ENCODE results near the gene PPP1R12B.
"Not testable (repeated sequence)": the region's sequence is repeated elsewhere in the genome, so short reads cannot be mapped to it uniquely, and the experiment has no call there.

The PPP1R12B gene

DNA sequence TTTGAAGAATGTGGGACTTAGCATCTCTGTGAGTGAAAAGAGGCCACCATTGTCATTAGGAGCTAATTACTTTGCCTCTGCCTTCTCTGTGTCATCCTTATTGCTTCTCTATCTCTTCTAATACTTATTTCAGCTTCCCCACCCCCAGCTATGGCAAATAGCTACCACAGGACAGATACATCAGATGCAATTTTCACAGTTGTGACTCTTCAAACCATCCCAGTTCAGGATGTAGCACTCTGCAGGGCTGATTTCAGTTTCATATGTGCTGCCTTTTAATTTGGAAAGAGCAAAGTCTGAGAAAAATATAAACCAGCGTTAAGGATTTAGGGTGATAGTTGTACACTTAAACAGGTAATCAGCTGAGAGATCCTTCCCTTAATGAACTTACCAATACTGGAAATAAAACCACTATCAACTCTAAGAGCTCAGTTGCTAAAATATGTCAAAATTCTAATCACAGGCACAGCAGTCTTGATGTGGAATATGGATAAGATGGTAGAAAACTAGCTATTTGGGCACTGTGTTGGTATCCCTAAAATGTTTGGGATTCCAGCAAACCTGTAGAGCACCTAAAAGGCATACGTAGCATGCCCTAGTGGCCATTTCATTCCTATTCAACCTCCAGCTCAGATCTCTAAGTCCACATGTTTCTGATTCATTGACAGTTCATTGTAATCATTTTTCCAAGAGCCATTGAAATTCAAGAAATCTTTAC lies 213.4 kb downstream of the PPP1R12B start:
- no peak for DNase-seq (ENCODE audit: low spot score)

DNA sequence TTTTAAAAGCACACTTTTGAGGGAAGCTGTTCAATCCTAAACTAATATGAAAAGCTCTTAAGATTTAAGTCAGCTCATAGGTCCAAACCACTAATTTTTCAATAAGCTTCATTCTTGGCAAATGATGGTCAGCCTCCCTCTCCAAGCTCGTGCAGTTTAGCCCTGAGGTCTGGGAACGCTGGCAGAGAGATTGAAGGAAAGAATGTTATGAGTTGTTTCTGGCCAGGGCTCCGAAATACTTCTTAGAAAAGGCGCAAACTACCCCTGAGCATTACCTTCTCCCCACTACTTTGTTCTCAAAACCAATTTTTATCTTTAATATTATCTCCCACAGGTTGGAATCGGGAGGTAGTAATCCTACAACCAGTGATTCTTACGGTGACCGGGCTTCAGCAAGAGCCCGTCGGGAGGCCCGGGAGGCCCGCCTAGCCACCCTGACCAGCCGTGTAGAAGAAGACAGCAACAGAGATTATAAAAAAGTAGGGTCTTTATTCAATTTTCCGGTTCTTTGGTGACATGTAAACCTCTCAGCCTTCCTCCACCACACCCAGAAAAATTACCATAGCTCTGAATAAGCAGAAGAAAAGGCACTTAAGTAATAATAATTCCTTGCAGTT lies 214.1 kb downstream of the PPP1R12B start:
- no peak for DNase-seq (ENCODE audit: low spot score)

DNA sequence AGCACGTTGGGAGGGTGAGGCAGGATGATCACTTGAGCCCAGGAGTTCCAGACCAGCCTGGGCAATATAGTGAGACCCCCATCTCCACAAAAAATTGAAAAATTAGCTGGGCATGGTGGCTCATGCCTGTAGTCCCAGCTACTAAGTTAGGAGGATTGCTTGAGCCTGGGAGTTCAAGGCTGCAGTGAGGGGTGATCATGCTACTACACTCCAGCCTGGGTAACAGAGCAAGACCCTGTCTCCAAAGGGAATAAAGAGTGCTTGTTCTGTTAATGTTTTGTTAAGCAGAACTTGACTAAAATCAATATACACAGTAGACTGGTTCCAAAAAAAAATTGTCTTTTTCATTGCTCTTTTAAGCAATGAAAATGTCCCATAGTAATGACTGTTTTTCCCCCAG lies 215.3 kb downstream of the PPP1R12B start:
- DNase-seq (ENCODE audit: low spot score) = no peak

DNA sequence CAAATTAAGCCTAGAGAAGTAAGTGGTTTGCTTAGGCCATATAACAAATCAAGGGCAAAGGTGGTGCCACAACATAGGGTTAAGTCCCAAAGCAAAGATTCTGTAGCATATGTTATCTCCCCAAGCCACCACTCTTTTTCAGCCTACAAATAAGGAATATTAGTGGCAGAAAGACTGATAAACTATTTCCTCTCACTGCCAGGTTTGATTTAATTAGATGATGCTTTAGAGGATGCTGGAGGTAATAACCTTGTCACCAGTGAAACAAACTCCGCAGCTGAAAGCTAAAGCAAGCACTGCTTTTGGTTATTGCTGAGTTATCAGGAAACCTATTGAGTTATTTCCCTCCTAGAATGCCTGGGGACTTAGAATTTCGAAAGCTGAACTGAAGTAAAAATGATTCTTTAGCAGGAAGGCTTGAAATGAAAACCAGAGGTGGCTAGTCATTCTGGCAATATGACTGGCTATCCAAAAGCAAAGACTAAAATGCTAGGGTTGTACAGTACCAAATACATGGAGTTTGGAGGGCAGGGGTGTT lies 216.5 kb downstream of the PPP1R12B start:
- no peak for DNase-seq (ENCODE audit: low spot score)

DNA sequence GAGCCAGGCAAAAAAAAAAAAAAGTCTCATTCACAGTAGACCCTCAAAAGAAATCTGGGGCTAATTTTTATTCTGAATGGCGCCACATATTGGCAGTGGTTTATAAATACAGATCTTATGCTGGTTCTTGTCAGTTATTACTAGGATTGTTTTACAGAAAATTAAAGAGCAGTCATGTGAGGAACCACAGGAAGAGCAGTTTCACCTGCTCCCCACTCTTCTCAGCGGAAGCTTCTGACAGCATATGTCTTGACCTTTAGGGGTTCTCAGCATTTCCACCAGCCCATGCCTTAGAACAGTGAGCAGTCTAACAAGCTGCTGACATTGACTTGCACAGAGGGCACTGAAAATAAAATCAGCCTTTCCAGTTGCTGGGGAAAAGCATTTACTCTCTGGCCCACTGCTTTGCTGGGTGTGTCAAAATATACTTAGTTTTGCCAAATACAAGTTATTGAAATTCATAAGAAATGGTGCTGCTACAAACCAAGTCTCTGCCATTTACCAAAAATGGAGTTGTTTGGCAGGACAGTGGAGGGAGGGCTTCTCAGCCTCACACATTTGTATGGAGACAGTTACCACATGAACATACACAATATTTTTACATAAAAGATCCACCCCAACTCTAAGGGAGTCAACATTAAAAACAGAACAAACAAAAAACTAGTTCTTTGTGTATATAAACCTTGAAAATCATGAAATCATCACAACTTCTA lies 217.5 kb downstream of the PPP1R12B start:
- no peak for DNase-seq (ENCODE audit: low spot score)

DNA sequence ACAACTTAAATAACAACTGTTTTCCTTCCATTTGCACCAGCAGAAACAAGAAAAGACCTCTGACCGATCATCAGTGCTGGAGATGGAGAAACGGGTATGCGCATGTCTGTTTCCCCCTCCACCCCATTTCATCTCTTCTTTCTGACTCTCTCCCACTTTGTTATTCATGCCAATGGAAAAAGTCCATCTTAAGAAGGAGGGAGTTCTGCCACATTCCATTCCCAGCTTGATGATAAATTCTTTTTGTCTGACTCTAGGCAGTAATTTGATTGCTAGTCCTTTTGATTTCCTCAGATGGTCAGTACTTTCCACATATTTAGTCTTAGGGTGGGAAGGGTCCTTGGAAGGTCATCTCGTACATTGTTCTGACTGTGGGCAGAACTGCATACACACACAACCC lies 219.2 kb downstream of the PPP1R12B start:
- peak; percentile 75 for DNase-seq (ENCODE audit: low spot score)

DNA sequence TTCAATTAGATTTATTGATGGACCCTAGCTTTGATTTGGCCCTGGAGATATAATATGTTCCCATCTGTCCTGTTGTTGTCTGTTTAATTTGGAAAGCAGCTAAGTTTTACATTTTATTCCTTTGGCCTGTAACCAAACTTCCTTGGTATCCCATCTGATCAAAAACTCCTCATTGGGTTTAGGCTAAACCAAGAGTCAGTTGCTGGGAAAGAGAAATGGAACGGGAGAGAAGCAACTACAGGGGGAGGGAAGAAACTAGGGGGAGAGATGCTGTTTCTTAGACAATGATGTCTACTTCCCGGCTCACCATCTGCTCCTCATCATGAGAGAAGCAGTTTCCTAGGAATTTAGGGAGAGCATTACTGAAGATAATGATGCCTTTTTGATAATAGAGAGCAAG lies 219.9 kb downstream of the PPP1R12B start:
- DNase-seq (ENCODE audit: low spot score) = no peak

DNA sequence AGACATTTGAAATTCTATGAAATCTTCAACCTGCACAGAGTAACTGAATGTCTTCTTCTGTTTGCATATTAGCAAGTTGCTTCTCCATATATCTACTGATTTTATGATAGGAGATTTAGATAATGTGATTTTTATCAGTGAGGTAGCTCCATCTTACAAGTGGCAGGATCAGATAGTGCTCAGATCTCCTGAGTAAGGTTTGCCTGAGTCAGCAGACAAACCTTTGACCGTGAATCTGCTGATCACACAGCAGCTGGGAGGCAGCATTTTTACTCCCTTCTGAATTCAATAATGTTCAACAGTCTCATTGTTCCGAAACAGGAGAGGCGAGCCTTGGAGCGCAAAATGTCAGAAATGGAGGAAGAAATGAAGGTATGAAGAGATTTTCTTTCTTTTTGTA lies 220.3 kb downstream of the PPP1R12B start:
- DNase-seq (ENCODE audit: low spot score) = no peak

DNA sequence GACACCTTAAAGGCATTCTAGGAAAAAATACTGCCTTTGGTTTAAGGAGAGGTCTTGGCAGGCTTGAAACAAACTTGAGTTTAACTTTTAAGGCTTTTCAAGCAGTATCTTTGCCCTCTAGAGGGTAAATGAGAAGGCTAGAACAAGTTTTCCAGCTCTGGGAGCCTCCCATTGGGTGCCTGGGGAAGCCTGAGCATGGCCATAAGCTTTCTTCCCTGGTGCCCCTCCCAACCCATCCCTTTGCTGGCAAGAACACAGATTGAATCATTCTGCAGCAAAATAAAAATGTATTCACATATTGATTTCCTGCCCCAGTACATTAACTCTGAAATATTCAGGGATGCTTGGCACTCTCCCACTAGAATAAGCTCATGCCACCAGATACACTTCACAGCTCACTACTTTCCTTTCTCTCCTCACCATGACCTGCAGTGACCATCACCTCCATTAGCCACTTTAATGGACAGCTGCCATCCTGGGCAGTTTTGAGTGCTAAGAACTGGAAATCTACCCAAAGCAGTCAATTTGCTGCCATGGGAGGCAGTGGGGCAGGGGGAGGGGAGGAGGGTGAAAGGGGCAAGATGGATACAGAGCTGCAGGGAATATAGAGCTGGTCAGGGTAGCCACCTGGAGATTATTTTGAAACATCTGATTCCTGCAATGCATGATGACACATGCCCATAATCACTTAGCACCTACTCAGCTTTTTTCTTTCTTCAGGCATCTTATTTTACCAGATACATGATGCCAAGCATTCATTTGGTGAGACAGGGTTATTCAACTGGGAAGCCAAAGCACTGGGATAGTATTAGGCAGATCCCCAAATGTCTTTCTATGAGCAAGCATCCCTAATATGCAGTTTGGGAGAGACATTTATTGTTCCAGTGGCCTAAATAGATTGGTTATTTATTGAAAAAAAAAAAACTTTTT lies 221.2 kb downstream of the PPP1R12B start:
- DNase-seq (ENCODE audit: low spot score) = no peak

DNA sequence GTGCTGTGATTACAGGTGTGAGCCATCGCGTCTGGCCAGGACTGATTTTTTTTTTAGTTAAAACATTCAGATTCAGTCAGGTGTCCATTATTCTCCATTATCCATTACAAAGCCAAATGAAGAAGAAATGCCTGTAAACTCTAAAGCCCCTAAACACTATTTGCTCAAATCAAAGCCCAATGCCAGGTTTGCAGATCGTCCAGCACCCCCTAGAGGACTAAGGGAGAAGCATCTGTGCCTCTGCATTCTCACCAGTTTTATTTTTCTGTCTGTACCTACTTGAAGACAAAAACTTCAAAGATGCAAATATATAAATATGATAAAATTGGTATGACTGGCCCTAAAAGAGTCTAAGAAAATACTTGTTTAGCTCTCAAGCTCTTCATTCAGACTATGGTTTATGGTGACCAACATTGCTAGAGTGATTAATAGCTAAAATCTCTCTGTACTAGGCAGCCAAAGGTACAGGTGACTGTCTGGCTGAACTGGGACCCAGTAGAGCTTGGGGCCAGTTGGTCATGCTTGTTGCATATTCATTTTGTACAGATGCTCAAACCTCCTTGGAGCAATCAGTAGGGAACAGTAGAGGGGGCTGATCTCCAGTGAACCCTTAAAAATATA lies 223.3 kb downstream of the PPP1R12B start:
- peak; percentile 45 for DNase-seq (ENCODE audit: low spot score)

DNA sequence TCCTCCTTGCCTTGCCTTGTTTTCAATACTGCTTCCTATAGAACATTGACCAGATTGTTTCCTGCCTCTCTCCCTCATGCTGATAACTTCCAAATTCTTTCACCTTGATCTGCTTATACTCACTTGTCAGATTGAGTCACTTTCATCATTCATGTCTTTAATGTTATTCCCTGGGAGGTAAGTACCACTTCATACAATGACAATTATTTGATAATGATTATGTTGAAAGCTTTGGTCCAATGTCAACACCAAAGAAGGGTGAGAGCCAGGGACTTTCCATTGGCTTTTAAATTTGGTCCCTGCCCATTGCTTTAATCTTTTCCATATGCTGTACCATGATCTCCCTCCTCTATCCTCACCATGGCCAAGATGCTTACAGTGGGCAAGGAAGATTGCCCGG lies 224.4 kb downstream of the PPP1R12B start:
- no peak for DNase-seq (ENCODE audit: low spot score)

DNA sequence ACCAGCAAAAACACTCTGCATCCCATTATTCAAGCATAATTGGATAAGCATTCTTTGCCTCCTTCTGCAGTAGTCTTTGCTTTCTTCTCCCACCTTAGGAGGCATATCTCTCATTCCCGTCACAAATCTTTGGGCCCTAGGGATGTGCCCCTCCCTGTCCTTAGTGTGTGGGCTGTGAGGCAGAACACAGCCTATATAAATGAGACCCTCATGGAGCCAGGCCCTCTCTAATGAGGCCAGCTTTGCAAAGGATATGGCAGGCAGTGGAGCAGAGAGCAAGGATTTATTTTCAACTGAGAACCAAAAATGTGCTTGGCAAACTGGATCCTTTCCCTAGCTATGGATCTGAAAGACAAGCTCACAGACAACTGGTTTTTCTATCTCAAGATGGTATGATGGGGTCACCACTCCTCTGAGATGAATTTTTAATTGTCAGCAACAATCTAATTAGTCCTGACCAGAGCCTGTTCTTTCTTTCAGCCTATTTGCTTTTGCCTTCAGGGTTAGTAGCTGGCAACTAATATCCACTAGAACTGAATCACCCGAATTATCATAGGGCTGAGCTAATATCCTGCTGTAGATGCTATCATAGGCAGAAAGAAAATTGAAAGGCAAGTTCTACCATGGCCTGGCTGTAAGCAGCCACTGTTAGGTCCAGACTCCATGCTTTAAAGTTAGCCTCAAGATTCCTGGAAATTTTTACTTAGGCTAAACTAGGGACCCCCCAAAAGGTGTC lies 227.6 kb downstream of the PPP1R12B start:
- peak; percentile 40 for DNase-seq (ENCODE audit: low spot score)

DNA sequence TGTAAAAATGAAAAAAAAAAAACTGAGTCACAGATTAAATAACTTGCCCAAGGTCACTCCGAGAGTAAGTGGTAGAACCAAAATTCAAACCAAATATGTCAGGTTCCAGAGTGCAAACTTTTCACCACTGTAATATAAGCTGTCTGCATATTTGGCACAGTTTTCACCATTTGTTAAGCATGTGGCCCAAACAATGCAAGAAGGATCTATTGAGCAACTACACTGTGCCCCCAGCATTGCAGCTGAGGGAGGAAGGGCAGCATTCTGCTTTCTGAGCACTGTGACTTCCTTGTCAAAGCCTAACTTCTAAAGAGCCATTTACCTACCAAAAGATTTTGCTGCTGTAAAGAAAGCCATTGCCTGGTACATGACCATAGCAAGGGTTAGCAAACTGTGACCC lies 228.3 kb downstream of the PPP1R12B start:
- peak; percentile 72 for DNase-seq (ENCODE audit: low spot score)

DNA sequence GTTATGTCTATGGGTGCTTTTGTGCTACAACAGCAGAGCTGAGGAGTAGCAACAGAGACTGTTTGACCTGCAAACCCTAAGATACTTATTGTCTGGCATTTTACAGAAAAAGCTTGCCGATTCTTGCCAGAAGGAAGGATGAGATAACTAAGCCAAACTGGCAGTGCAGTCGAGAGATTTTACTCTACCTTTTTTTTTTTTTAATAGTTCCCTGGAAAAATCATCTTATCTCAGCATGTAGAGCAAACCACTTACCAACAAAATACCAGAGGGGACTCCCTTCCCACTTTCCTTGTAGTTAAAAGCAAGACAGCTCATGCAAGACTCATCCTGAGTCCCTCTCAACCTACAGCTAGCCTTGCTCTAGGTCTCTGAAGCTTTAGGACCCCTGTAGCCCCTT lies 228.9 kb downstream of the PPP1R12B start:
- DNase-seq (ENCODE audit: low spot score) = no peak

DNA sequence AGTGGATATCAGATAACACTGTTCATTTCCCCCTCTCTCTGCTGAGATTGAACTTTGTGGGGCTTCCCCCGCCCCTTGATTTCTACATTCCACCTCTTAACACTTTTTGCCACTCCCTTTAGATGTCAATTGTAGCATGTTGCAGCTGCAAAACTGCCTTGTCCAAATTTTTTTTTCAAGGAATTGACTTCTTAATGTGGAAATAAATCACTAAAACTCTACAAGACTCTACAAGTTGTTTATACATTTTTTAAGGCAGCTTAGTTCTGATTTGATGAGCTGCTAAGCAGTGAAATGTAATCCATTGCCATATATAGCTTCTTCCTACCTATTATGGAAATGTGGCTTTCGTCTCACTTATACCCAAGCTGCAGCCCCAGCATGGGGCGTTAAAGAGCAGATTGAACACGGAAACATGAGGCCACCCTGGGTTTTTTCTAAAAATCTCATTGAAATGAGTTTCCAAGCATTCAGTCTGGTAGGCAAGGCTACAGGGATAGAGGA lies 229.6 kb downstream of the PPP1R12B start:
- no peak for DNase-seq (ENCODE audit: low spot score)

DNA sequence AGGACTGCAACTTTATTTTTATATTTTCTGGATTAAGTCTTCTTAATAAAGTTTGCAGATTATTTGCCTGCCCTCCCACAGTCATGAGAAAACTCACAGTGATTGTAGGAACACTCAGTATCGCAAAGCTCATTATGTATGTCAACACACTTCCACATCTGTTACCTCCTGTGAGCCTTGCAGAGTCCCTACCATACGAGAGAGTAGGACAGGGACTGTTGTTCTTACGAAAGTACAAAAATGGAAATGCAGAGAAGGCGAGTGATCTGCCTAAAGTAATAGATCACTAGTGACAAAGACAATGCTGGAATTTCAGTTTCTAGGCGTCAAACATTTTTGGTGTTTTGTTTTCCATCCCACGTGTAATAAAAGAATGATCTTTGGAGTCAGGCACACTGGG lies 230.1 kb downstream of the PPP1R12B start:
- no peak for DNase-seq (ENCODE audit: low spot score)

DNA sequence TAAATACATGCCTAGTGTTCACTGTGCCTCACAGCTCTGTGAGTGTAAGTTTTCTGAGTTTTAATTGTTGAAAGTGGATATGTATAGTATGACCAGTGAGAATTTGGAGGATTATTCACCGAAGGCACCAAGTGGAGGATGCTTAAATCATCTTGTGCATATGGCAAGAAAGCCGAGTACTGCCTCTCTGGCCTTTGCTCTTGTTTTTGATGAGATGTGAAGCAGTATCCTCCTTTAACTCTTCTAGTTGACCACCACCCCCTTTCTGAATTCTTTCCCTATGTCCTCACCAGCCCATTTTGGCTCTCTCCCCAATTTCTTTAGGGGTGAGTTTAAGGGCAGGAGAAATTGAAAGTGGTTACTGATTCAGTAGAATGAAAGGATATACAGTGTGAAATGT lies 231.3 kb downstream of the PPP1R12B start:
- peak; percentile 78 for DNase-seq (ENCODE audit: low spot score)

DNA sequence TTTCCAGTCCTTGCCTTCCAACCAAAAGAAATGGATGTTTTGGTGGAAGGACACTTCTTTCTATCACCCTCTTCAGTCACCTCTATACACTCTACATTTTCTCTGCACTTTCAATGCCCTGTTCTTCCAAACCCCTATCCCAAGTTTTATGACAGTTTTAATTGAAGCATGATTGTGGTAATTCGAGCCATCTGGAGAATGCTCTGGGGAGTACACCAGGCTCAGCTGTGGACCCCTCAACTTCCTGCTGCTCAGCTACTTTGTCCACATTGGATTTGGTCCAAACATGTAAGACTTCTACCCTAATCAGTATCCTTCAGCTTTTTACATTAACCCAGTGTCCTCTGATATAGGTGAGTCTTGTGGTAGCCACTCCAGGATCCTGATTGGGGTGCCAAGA lies 232.1 kb downstream of the PPP1R12B start:
- DNase-seq (ENCODE audit: low spot score) = no peak

DNA sequence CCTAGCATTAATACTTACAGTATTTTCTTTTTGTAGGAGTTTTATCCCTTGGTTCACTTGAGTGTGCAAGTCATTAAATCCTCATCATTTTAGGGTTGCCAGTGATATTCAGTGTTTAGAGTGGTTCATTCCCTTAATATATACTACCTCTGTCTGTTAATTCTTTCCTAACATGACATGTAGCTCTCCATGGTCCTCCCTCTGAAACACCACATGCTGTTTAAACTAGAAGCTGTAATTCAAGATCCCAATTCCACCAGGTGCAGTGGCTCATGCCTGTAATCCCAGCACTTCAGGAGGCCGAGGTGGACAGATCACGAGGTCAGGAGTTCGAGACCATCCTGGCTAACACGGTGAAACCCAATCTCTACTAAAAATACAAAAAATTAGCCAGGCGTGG lies 233.9 kb downstream of the PPP1R12B start:
- DNase-seq (ENCODE audit: low spot score) = not testable (repeated sequence)

DNA sequence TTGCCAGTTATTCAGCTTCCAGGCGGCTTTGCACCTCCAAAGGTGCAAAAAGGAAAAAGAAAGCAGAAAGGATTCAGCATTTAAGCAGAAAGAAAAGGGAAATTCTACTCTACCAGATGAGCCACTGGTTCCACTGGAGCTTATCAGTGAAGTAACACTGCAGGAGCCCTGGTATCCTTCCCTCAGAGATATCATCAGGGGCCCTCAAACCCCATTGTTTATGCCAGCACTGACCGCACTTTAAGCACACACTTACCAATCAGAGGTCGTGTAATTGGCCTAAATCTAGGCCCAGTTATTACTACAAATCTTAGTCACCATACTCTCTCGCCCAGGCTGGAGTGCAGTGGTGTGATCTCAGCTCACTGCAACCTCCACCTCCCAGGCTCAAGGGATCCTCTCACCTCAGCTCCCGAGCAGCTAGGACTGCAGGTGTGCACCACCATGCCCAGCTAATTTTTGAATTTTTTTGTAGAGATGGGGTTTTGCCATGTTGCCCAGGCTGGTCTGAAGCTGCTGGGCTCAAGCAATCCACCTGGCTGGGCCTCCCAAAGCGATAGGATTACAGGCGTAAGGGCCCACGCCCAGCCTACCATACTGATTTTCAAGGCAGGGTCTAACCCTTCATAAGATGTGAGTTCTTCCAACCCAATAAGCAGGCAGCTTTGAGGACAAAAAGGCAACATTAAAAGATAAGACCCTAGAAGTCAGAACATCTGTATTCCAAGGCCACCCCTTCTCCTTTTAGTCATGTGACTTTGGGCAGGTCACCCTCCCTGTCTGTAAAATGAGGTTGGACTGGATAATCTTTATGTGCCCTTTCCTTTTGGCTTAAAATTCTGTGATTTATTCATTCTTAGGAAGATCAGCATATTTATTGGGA lies 236.4 kb downstream of the PPP1R12B start:
- DNase-seq (ENCODE audit: low spot score) = no peak

All from GM03348 (cell line).